Ishikawa (cell line): ENCODE data around the gene KIRREL3.

Experiments
- CEBPB ChIP-seq: IDR thresholded peaks from 2 replicates; pipeline ENCODE4 v1.6.1; 2012
- EP300 ChIP-seq: IDR thresholded peaks from 2 replicates; pipeline ENCODE4 v1.6.1; 2012; ENCODE audit warnings: borderline replicate concordance
- FOXM1 ChIP-seq: IDR thresholded peaks from 2 replicates; pipeline ENCODE4 v1.6.1; 2012; ENCODE audit warnings: low read depth, borderline replicate concordance
- YY1 ChIP-seq: IDR thresholded peaks from 2 replicates; pipeline ENCODE4 v1.6.1; 2012; ENCODE audit warnings: low read depth
- ZBTB7A ChIP-seq: IDR thresholded peaks from 2 replicates; pipeline ENCODE4 v1.6.1; 2012; ENCODE audit warnings: low read depth
- TF ChIP-seq, protein P1 (sequence below): IDR thresholded peaks from 2 replicates; pipeline ENCODE4 v1.6.1; 2012
- TF ChIP-seq, protein P2 (sequence below): IDR thresholded peaks from 2 replicates; pipeline ENCODE4 v1.6.1; 2012; ENCODE audit warnings: low read depth, mild to moderate bottlenecking

DNA sequence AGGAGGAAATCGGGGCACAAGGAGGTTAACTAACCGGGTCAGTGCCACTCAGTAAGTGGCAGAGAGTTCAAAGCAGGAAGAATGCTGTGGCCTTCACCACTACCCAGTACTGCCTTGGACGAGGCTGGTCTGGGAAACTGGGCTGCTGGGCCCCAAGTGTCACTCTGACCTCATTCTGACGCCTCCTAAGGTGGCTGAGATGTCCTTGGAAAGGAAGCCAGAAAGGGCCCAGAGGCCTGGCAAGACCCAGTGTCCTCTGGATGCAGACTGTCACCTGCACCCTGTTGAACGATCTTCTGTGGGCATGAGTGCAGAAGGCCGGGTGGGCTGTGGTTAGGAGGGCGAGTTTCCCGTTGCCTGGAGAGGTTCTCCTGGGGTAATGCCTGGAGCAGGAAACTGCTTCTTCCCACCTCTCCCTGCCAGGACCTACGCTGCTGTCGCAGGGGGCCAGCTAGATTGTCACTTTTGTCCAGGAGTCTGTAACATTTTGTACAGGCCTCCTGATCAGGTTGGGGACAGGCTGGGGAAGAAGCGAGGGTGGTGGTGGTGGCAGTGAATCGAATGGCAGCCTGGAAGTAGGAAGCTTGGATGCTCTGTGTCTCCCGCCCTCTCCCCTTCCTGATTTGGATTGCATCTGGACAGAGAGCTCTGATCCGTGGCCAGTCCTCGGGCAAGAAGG lies 540.0 kb downstream of the KIRREL3 start:
- no peak for TF ChIP-seq EP300
- TF ChIP-seq ZBTB7A, result no peak
- TF ChIP-seq YY1, result no peak
- TF ChIP-seq, protein P1, sequence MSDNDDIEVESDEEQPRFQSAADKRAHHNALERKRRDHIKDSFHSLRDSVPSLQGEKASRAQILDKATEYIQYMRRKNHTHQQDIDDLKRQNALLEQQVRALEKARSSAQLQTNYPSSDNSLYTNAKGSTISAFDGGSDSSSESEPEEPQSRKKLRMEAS, result no peak
- TF ChIP-seq, protein P2, sequence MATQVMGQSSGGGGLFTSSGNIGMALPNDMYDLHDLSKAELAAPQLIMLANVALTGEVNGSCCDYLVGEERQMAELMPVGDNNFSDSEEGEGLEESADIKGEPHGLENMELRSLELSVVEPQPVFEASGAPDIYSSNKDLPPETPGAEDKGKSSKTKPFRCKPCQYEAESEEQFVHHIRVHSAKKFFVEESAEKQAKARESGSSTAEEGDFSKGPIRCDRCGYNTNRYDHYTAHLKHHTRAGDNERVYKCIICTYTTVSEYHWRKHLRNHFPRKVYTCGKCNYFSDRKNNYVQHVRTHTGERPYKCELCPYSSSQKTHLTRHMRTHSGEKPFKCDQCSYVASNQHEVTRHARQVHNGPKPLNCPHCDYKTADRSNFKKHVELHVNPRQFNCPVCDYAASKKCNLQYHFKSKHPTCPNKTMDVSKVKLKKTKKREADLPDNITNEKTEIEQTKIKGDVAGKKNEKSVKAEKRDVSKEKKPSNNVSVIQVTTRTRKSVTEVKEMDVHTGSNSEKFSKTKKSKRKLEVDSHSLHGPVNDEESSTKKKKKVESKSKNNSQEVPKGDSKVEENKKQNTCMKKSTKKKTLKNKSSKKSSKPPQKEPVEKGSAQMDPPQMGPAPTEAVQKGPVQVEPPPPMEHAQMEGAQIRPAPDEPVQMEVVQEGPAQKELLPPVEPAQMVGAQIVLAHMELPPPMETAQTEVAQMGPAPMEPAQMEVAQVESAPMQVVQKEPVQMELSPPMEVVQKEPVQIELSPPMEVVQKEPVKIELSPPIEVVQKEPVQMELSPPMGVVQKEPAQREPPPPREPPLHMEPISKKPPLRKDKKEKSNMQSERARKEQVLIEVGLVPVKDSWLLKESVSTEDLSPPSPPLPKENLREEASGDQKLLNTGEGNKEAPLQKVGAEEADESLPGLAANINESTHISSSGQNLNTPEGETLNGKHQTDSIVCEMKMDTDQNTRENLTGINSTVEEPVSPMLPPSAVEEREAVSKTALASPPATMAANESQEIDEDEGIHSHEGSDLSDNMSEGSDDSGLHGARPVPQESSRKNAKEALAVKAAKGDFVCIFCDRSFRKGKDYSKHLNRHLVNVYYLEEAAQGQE, result no peak
- TF ChIP-seq CEBPB, result no peak
- TF ChIP-seq FOXM1, result no peak
